Urothelium cell line (cell line): ENCODE data around the gene DELE1.

ENCODE experiments used
- DNase-seq: peaks from one replicate; pipeline ENCODE4 v3.0.0; 2011; ENCODE audit warnings: low spot score, mixed read lengths
- FAIRE-seq: peaks from 2 replicates; lab custom pipeline; 2011; peaks lifted over from hg19 to GRCh38; lab: Jason Lieb, UNC

The DELE1 gene

GRCh38 chr5:141989720-141990119 lies 66.0 kb downstream of the DELE1 start:
- DNase-seq (no peak), FAIRE-seq (no peak)
